Mammary epithelial cell (primary cell): ENCODE data around the gene KRTAP4-12.
"Not testable (repeated sequence)": the region's sequence is repeated elsewhere in the genome, so short reads cannot be mapped to it uniquely, and the experiment has no call there.

Experiments used
- CTCF ChIP-seq, 2 donors: IDR thresholded peaks in 1 of 2; conservative IDR thresholded peaks in 1 of 2; 2 replicates each; pipeline ENCODE4 v1.5.1; 2011 to 2012; ENCODE audit warnings: inconsistent platforms in 2 of 2, low read length in 2 of 2, mild to moderate bottlenecking in 2 of 2, control low read depth in 1 of 2, low read depth in 1 of 2; ENCODE audit not compliant: insufficient read depth in 1 of 2; ENCODE audit errors: extremely low read depth in 1 of 2
- EZH2 ChIP-seq: IDR thresholded peaks from 2 replicates; pipeline ENCODE4 v1.6.1; 2012; ENCODE audit warnings: low read length, inconsistent platforms, borderline replicate concordance

- not testable (repeated sequence) for TF ChIP-seq CTCF (conservative IDR thresholded peaks at IDR 0.05 in 1 of 2, IDR thresholded peaks at IDR 0.05 in 1 of 2; ENCODE audit: extremely low read depth in 1 of 2, insufficient read depth in 1 of 2, low read depth in 1 of 2, low read length in 2 of 2); EZH2
These were observed at the start of gene KRTAP4-12 for GRCh38 chr17:41123991-41124371.
